PC-3 (cell line): ENCODE measurements around the gene LRRC3C. TPM values are rescaled to one million over a fixed set of nuclear protein-coding genes. Genes with fewer than 3 reads are reported as not detected.

Experiments used
- ATAC-seq: fragments of 200-7000 bp; cut with Tn5 transposase; 2 replicates; pipeline ENCODE4 v1.9.1; 2020; ENCODE audit warnings: mild to moderate bottlenecking, moderate library complexity
- BruUV-seq: library from RNA; stranded (reverse); fragments of 400-500 nt; replicated peaks from 2 replicates; lab custom pipeline; 2021; lab: Mats Ljungman, UMichigan
- CTCF ChIA-PET: fragments of 300-600 bp; sonication (Branson Sonifier 250); formaldehyde crosslinking; loops from one replicate; lab custom pipeline; 2022; ENCODE audit warnings: antibody characterized with exemption; lab: Charles Lee
- POLR2A ChIA-PET: fragments of 300-600 bp; sonication (Branson Sonifier 250); formaldehyde crosslinking; loops from one replicate; lab custom pipeline; 2022; ENCODE audit warnings: antibody characterized with exemption; ENCODE audit not compliant: unreplicated experiment; lab: Charles Lee
- DNase-seq: peaks from one replicate; pipeline ENCODE4 v3.0.0-alpha.2; 2015
- H2AFZ ChIP-seq: fragments of 300-600 bp; sonication (generic); 2 replicates; pipeline ENCODE4 v1.6.0; 2016; ENCODE audit warnings: antibody characterized with exemption, low read length
- H3F3A ChIP-seq: fragments of 300-600 bp; sonication (generic); one replicate; pipeline ENCODE4 v1.6.0; 2017; ENCODE audit warnings: antibody characterized with exemption, low read length, control low read depth, mild to moderate bottlenecking; ENCODE audit not compliant: unreplicated experiment
- H3K27ac ChIP-seq: fragments of 300-600 bp; sonication (generic); 2 replicates; pipeline ENCODE4 v1.5.1; 2016; ENCODE audit warnings: mild to moderate bottlenecking, low read length
- H3K27me3 ChIP-seq: fragments of 300-600 bp; sonication (generic); 2 replicates; pipeline ENCODE4 v1.6.1; 2016; ENCODE audit warnings: low read length, mixed read lengths
- H3K36me3 ChIP-seq: fragments of 300-600 bp; sonication (generic); 2 replicates; pipeline ENCODE4 v1.6.1; 2016; ENCODE audit warnings: low read depth, mixed run types, low read length, mixed read lengths
- H3K4me1 ChIP-seq: fragments of 300-600 bp; sonication (generic); 2 replicates; pipeline ENCODE4 v1.5.1; 2016; ENCODE audit warnings: low read length; ENCODE audit not compliant: insufficient read depth
- H3K4me2 ChIP-seq: fragments of 300-600 bp; sonication (generic); 2 replicates; pipeline ENCODE4 v1.6.0; 2016; ENCODE audit warnings: low read length
- H3K4me3 ChIP-seq: fragments of 300-600 bp; sonication (generic); 2 replicates; pipeline ENCODE4 v1.5.1; 2016; ENCODE audit warnings: mild to moderate bottlenecking, low read length, mixed read lengths
- H3K79me2 ChIP-seq: fragments of 300-600 bp; sonication (generic); 2 replicates; pipeline ENCODE4 v1.6.1; 2017; ENCODE audit warnings: low read length, mixed read lengths
- H3K9ac ChIP-seq: fragments of 300-600 bp; sonication (generic); 2 replicates; pipeline ENCODE4 v1.6.0; 2016; ENCODE audit warnings: mild to moderate bottlenecking, low read length
- H3K9me2 ChIP-seq: fragments of 300-600 bp; sonication (generic); replicated peaks from 2 replicates; pipeline ENCODE4 v1.6.1; 2016; ENCODE audit warnings: mixed run types, low read length, mixed read lengths
- H3K9me3 ChIP-seq: fragments of 300-600 bp; sonication (generic); 2 replicates; pipeline ENCODE4 v1.6.1; 2016; ENCODE audit warnings: low read length, mixed read lengths
- H4K20me1 ChIP-seq: fragments of 300-600 bp; sonication (generic); 2 replicates; pipeline ENCODE4 v1.6.1; 2016; ENCODE audit warnings: low read length, mixed read lengths
- CTCF ChIP-seq: fragments of 300-600 bp; sonication (generic); conservative IDR thresholded peaks from 2 replicates; pipeline ENCODE4 v1.5.1; 2017; ENCODE audit warnings: antibody characterized with exemption, low read depth, mild to moderate bottlenecking, low read length
- EZH2 ChIP-seq: fragments of 300-600 bp; sonication (generic); IDR thresholded peaks from one replicate; pipeline ENCODE4 v1.6.1; 2017; ENCODE audit warnings: antibody characterized with exemption, mild to moderate bottlenecking, low read length; ENCODE audit not compliant: unreplicated experiment
- EZH2phosphoT487 ChIP-seq: fragments of 300-600 bp; sonication (generic); IDR thresholded peaks from 2 replicates; pipeline ENCODE4 v1.6.1; 2018; ENCODE audit warnings: mild to moderate bottlenecking, antibody characterized with exemption, low read length, borderline replicate concordance
- intact Hi-C: fragments of 100-400 bp; cut with micrococcal nuclease; formaldehyde crosslinking; loops from 2 replicates; pipeline ENCODE4 v1.9.0; 2023
- total RNA-seq: library from RNA; depleted of rRNA; stranded (reverse); fragments of >200 nt; gene quantifications from 2 replicates; pipeline ENCODE4 v1.2.3, GENCODE V29; 2014

The LRRC3C gene
- total RNA-seq, 1 experiment from 2014 or later = not detected

GRCh38 chr17:39923230-39923629 lies 4.3 kb upstream of the LRRC3C start:
- Histone ChIP-seq H3K4me1 (peaks cover 26% of the 10 kb centered on the region), H3K27ac (no peak overlapping the region), H3K79me2 (peaks cover 25% of the 10 kb centered on the region), H3K4me3 (no peak overlapping the region), H3K9me3 (no peaks in the 10 kb centered on the region), H3K27me3 (no peaks in the 10 kb centered on the region), H4K20me1 (no peaks in the 10 kb centered on the region), H3F3A (no peaks in the 10 kb centered on the region), H3K9ac (no peak overlapping the region), H3K9me2 (no peaks in the 10 kb centered on the region), H3K4me2 (no peak overlapping the region), H2AFZ (no peak overlapping the region), H3K36me3 (no peaks in the 10 kb centered on the region; the same call in 1 of the 2 replicates)
- ATAC-seq (no peak), DNase-seq (no peak)
- intact Hi-C loops = no loop called here
- TF ChIP-seq EZH2phosphoT487 (no peak), CTCF (no peak), EZH2 (no peak)
- no TSS peak for BruUV-seq
- CTCF ChIA-PET = no interaction called here
- POLR2A ChIA-PET = no interaction called here

- ATAC-seq (no peak), DNase-seq (peak; percentile 5)
- no peaks in the 10 kb centered on the region for H3K9me3 ChIP-seq
- no peaks in the 10 kb centered on the region; the same call in 1 of the 2 replicates for H3K36me3 ChIP-seq
- no peaks in the 10 kb centered on the region for H4K20me1 ChIP-seq
- H3K27me3 ChIP-seq = no peaks in the 10 kb centered on the region
- ChIA-PET CTCF (no interaction called here), POLR2A (no interaction called here)
- H3K9me2 ChIP-seq = no peaks in the 10 kb centered on the region
- TF ChIP-seq EZH2phosphoT487 (no peak), EZH2 (no peak), CTCF (0 out of 2 replicates have a peak, but pooled peaks have one; percentile 23)
- no peak overlapping the region for H3K9ac ChIP-seq
- intact Hi-C loops = no loop called here
- peaks cover 34% of the 10 kb centered on the region for H3K4me1 ChIP-seq
- no peak overlapping the region for H3K4me3 ChIP-seq
- peaks cover 25% of the 10 kb centered on the region for H3K79me2 ChIP-seq
- no TSS peak for BruUV-seq
- no peaks in the 10 kb centered on the region for H3F3A ChIP-seq
- 0 out of 2 replicates have a peak overlapping the region, but pooled peaks have one; percentile 9 for H3K27ac ChIP-seq
- no peak overlapping the region for H2AFZ ChIP-seq
- peak overlapping the region; percentile 31; the same call in 1 of the 2 replicates for H3K4me2 ChIP-seq
Measured at GRCh38 chr17:39923836-39924690, 3.5 kb upstream of the LRRC3C start.

- Histone ChIP-seq H3K9me2 (no peaks in the 10 kb centered on the region), H2AFZ (no peak overlapping the region), H3F3A (peaks cover 4% of the 10 kb centered on the region), H3K9ac (no peak overlapping the region), H3K9me3 (no peaks in the 10 kb centered on the region), H3K4me3 (no peak overlapping the region), H4K20me1 (no peaks in the 10 kb centered on the region), H3K27ac (no peak overlapping the region), H3K36me3 (no peaks in the 10 kb centered on the region; the same call in 1 of the 2 replicates), H3K4me1 (peaks cover 38% of the 10 kb centered on the region), H3K79me2 (peaks cover 25% of the 10 kb centered on the region), H3K27me3 (no peaks in the 10 kb centered on the region), H3K4me2 (peak overlapping the region; percentile 31; the same call in 1 of the 2 replicates)
- no TSS peak for BruUV-seq
- CTCF ChIA-PET = no interaction called here
- intact Hi-C loops = no loop called here
- ATAC-seq (no peak), DNase-seq (no peak)
- POLR2A ChIA-PET = no interaction called here
- TF ChIP-seq EZH2 = no peak
- TF ChIP-seq CTCF = no peak
- TF ChIP-seq EZH2phosphoT487 = no peak
Measured at GRCh38 chr17:39924691-39925055, 2.9 kb upstream of the LRRC3C start.
